H1 (cell line): ENCODE results near the gene HMCN2. TPM values are rescaled to one million over a fixed set of nuclear protein-coding genes. Genes with fewer than 3 reads are reported as not detected.

Source experiments
- BRCA1 ChIP-seq: IDR thresholded peaks from 2 replicates; pipeline ENCODE4 v1.6.1; 2012; ENCODE audit warnings: low read depth, low read length, improper control_type of control experiment
- CEBPB ChIP-seq: IDR thresholded peaks from 2 replicates; pipeline ENCODE4 v1.6.1; 2012; ENCODE audit warnings: low read depth, low read length
- EP300 ChIP-seq, 2 experiments: IDR thresholded peaks; 1 replicate in 1 of 2; 2 replicates in 1 of 2; pipeline ENCODE4 v1.6.1; 2011 to 2012; ENCODE audit warnings: low read depth in 2 of 2, low read length in 2 of 2, mild to moderate bottlenecking in 2 of 2, borderline replicate concordance in 1 of 2, inconsistent platforms in 1 of 2, moderate library complexity in 1 of 2
- FOSL1 ChIP-seq: IDR thresholded peaks from 2 replicates; pipeline ENCODE4 v1.6.1; 2011; ENCODE audit warnings: mild to moderate bottlenecking, low read depth, low read length, moderate library complexity; ENCODE audit not compliant: insufficient read depth
- HDAC2 ChIP-seq, 2 experiments: fragments of 300-600 bp in 1 of 2; sonication (generic) in 1 of 2; IDR thresholded peaks; 2 replicates each; pipeline ENCODE4 v1.6.1; 2011 to 2012; ENCODE audit warnings: low read depth in 2 of 2, low read length in 2 of 2, mild to moderate bottlenecking in 2 of 2, moderate library complexity in 2 of 2, borderline replicate concordance in 1 of 2, inconsistent platforms in 1 of 2
- POU5F1 ChIP-seq: IDR thresholded peaks from 2 replicates; pipeline ENCODE4 v1.6.1; 2011; ENCODE audit warnings: low read depth, mild to moderate bottlenecking, low read length, moderate library complexity
- SP1 ChIP-seq: IDR thresholded peaks from 2 replicates; pipeline ENCODE4 v1.6.1; 2011; ENCODE audit warnings: low read depth, low read length
- polyA plus RNA-seq, 7 experiments: library from polyadenylated mRNA; depleted of rRNA in 3 of 7; stranded (reverse) in 5 of 7; unstranded in 2 of 7; fragments of >200 nt in 5 of 7; fragments of 200-250 nt in 2 of 7; gene quantifications; 1 replicate in 5 of 7; 2 replicates in 1 of 7; 4 replicates in 1 of 7; pipeline versions ENCODE4 v1.2.1 to v1.2.3, GENCODE V29; 2011 to 2013; ENCODE audit warnings: missing spikeins in 2 of 7, mixed read lengths in 2 of 7
- total RNA-seq: library from RNA; stranded (reverse); fragmentation: NEBNext Ultra II Directional; extraction: Animal tissue kit (Norgen Biotek cat#: 25700); gene quantifications from 2 replicates; pipeline ENCODE4 v1.2.1, GENCODE V29; 2021

HMCN2 gene
- total and polyA plus RNA-seq, 2 of the 8 experiments (the other 6 are each of a cell fraction or from before 2014, with no cell fraction given): 5.0 to 9.1 TPM

DNA sequence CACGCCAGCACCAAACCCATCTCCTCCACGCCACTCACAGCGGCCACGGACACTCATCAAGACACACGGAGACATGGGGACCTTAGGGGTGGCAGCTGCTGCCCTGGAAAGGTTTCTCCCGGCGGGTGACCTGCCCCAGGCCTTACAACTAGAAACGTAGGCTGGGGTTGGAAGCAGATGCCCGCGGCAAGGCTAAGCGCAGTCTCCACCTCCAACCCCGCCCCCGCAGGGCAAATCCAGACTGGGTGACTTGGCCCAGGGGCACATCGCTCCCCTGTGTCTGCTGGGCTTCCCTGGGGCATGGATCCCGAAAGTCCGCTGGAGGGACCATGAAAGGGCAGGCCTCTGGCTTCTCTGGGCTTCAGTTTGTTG lies 167.2 kb downstream of the HMCN2 start (continued):
- TF ChIP-seq FOSL1 (no peak), POU5F1 (no peak), EP300 (IDR thresholded peaks at IDR 0.05; ENCODE audit: borderline replicate concordance in 1 of 2, low read depth in 2 of 2, low read length in 2 of 2) (no peak), HDAC2 (IDR thresholded peaks at IDR 0.05; ENCODE audit: borderline replicate concordance in 1 of 2, low read depth in 2 of 2, low read length in 2 of 2) (no peak), SP1 (no peak), CEBPB (no peak), BRCA1 (no peak)
